ACHN (cell line): ENCODE measurements around the gene SPIB.

Source experiments
- DNase-seq: peaks from one replicate; pipeline ENCODE4 v3.0.0-alpha.2; 2015
- in situ Hi-C: cut with HindIII; loops from 2 replicates; pipeline ENCODE4 v1.10.0; 2017; ENCODE audit warnings: low sequenced_read_pairs, low pct_ligation_motif_present, low pct_unique_long_range_greater_than_20kb

The SPIB gene

GRCh38 chr19:50478901-50479715, 60.4 kb downstream of the SPIB start:
- DNase-seq, result no peak
- in situ Hi-C loops, result no loop called here

DNA sequence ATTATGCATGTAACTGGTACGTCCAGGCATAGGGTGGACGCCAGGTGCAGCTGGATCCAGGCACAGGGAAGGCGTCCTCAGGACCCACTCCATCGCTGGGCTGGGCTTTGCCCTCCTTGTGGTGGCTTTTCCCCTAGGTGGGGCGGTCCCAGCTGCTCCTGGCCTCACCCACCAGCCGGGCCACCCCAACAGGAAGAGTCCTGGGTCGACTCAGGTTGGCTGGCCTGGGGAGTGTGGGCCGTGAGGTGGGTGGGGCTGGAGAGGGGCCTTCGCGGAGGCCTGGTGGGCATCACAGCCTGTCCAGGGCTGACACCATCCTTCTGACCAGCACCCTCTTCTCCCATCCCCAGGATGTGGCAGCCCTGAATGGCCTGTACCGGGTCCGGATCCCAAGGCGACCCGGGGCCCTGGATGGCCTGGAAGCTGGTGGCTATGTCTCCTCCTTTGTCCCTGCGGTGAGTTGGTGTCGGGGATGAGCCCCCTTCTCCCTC, 61.1 kb downstream of the SPIB start:
- DNase-seq, result no peak
- in situ Hi-C loops, result no loop called here

DNA sequence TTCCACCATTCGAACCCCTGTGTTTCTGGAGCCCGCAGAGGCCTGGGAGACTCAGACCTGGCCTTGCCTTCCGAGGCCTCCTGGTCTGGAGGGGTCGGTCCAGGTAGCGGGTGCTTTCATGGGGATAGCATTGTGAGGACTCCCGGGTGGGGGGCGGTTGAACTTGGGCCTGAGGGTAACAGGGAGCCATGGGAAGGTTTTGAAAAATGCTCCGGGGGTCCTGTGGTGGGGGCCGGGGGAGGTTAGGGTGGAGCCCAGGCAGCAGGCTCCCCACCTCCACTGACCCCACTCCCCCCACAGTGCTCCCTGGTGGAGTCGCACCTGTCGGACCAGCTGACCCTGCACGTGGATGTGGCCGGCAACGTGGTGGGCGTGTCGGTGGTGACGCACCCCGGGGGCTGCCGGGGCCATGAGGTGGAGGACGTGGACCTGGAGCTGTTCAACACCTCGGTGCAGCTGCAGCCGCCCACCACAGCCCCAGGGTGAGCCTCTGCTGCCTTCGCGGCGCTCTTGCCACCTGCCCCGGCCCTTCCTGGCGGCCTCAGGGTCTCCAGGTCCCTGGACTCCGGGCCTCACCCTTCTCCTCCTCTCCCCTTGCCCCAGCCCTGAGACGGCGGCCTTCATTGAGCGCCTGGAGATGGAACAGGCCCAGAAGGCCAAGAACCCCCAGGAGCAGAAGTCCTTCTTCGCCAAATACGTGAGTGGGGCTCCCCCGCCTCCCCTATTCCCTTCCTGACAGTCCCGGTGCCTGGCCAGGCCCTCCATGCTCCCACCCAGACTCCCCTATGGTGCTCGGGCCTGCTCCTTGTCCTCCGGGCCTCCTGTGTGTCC, 61.8 kb downstream of the SPIB start:
- in situ Hi-C loops, result no loop called here
- no peak for DNase-seq
